Measurements from ENCODE around the gene ANO1. TPM values are rescaled to one million over a fixed set of nuclear protein-coding genes. Genes with fewer than 3 reads are reported as not detected.

The ANO1 gene
- total RNA-seq, 2 donors from 2014 or later: 10.2 to 29.4 TPM

- no peaks in the 10 kb centered on the region for H3K36me3 ChIP-seq
- TF ChIP-seq, protein P1, sequence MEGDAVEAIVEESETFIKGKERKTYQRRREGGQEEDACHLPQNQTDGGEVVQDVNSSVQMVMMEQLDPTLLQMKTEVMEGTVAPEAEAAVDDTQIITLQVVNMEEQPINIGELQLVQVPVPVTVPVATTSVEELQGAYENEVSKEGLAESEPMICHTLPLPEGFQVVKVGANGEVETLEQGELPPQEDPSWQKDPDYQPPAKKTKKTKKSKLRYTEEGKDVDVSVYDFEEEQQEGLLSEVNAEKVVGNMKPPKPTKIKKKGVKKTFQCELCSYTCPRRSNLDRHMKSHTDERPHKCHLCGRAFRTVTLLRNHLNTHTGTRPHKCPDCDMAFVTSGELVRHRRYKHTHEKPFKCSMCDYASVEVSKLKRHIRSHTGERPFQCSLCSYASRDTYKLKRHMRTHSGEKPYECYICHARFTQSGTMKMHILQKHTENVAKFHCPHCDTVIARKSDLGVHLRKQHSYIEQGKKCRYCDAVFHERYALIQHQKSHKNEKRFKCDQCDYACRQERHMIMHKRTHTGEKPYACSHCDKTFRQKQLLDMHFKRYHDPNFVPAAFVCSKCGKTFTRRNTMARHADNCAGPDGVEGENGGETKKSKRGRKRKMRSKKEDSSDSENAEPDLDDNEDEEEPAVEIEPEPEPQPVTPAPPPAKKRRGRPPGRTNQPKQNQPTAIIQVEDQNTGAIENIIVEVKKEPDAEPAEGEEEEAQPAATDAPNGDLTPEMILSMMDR (IDR thresholded peaks at IDR 0.05): no peak
- no peaks in the 10 kb centered on the region for H3K27me3 ChIP-seq
- H3K27ac ChIP-seq: no peak overlapping the region
- H3K4me3 ChIP-seq: no peak overlapping the region
- H3K9me3 ChIP-seq: no peaks in the 10 kb centered on the region
- DNase-seq (ENCODE audit: low spot score): no peak
- H3K4me1 ChIP-seq: peaks cover 0 to 2% of the 10 kb centered on the region in 2 donors
Measured at GRCh38 chr11:70103256-70103975, 25.3 kb downstream of the ANO1 start.

- H3K4me1 ChIP-seq: no peaks in the 10 kb centered on the region
- DNase-seq (ENCODE audit: low spot score): no peak
Measured at GRCh38 chr11:70104419-70104818, 26.3 kb downstream of the ANO1 start.

GRCh38 chr11:70104961-70105360, 26.8 kb downstream of the ANO1 start:
- TF ChIP-seq, protein P1 (IDR thresholded peaks at IDR 0.05): no peak
- no peaks in the 10 kb centered on the region for H3K4me1 ChIP-seq
- no peaks in the 10 kb centered on the region for H3K9me3 ChIP-seq
- no peak overlapping the region for H3K4me3 ChIP-seq
- DNase-seq (ENCODE audit: low spot score): no peak
- H3K36me3 ChIP-seq: no peaks in the 10 kb centered on the region
- no peak overlapping the region for H3K27ac ChIP-seq
- H3K27me3 ChIP-seq: no peaks in the 10 kb centered on the region

More at GRCh38 chr11:70104419-70104818, 26.3 kb downstream of the ANO1 start:
- TF ChIP-seq, protein P1 (IDR thresholded peaks at IDR 0.05): no peak
- Histone ChIP-seq H3K27me3 (no peaks in the 10 kb centered on the region), H3K36me3 (no peaks in the 10 kb centered on the region), H3K9me3 (no peaks in the 10 kb centered on the region), H3K4me3 (no peak overlapping the region), H3K27ac (no peak overlapping the region)

- H3K27ac ChIP-seq: no peak overlapping the region
- no peaks in the 10 kb centered on the region for H3K9me3 ChIP-seq
- no peaks in the 10 kb centered on the region for H3K4me1 ChIP-seq
- no peak overlapping the region for H3K4me3 ChIP-seq
- DNase-seq (ENCODE audit: low spot score): no peak
- TF ChIP-seq, protein P1 (IDR thresholded peaks at IDR 0.05): no peak
- H3K36me3 ChIP-seq: no peaks in the 10 kb centered on the region
- no peaks in the 10 kb centered on the region for H3K27me3 ChIP-seq
Measured at GRCh38 chr11:70105369-70105754, 27.2 kb downstream of the ANO1 start.

DNA sequence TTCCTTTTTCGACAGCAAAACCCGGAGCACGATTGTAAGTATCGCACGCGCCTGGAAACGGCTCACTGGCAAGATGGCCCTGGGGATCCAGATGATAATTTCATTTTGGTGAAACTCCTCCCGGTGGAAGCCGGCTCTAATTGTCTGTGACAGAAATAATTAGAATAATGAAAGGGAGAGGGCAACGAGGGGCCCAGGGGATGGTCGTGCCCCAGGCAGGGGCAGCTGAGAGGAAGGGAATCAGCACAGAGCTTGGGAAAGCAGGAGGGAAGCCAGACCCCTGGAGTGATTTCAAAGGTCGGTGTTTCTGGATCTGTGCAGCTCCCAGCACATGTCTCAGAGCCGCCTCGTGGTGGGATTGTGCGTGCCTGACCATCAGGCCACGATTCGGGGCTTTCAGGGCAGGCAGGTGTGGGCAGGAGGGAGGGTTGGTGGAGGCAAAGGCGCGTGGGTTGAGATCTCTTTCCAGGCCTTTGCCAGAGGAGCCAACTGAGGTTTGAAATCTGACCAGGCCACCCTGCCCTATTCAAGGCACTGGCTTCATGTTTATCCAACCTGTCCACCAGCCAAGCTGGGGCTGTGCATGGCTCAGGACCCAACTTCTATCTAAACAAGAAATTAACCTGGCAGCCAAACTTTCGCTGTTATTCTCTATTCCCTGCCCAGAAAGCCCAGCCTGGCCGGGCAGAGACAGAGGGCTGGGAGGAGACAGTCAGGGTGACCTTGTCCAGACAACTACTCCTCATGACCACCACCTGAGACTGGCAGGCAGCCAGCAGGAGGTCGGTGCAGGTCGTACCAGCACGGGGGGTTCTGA, 27.8 kb downstream of the ANO1 start:
- H3K27ac ChIP-seq: peak overlapping the region in 1 of 2 donors; percentile 8
- peaks cover 0 to 2% of the 10 kb centered on the region in 2 donors for H3K4me1 ChIP-seq
- DNase-seq (ENCODE audit: low spot score): no peak
- no peaks in the 10 kb centered on the region for H3K36me3 ChIP-seq
- TF ChIP-seq, protein P1 (IDR thresholded peaks at IDR 0.05): no peak
- H3K4me3 ChIP-seq: no peak overlapping the region
- no peaks in the 10 kb centered on the region for H3K27me3 ChIP-seq
- no peaks in the 10 kb centered on the region for H3K9me3 ChIP-seq

Data from right atrium auricular region (tissue), 2 donors.